Measurements from ENCODE around the gene SLC23A3. TPM values are rescaled to one million over a fixed set of nuclear protein-coding genes. Genes with fewer than 3 reads are reported as not detected.
A peak's percentile ranks its signal among the peaks of the same experiment; 100 is the strongest.

SLC23A3 gene
- total RNA-seq, 1 experiment from 2014 or later = 1.7 TPM

GRCh38 chr2:219172231-219173154, 2.7 kb upstream of the SLC23A3 start:
- CTCF ChIA-PET = no interaction called here
- Histone ChIP-seq H3K4me2 (ENCODE audit: low read length) (no peak overlapping the region), H3K9ac (ENCODE audit: low read length) (no peak overlapping the region), H3K36me3 (ENCODE audit: low read depth, low read length) (peaks cover 11% of the 10 kb centered on the region; the same call in 1 of the 2 replicates), H3K9me3 (ENCODE audit: low read length) (no peaks in the 10 kb centered on the region), H4K20me1 (ENCODE audit: low read length) (no peaks in the 10 kb centered on the region), H2AFZ (ENCODE audit: low read length) (no peak overlapping the region), H3F3A (ENCODE audit: low read length, unreplicated experiment) (peaks cover 4% of the 10 kb centered on the region), H3K4me3 (ENCODE audit: low read length) (no peak overlapping the region), H3K4me1 (ENCODE audit: insufficient read depth, low read length) (peaks cover 12% of the 10 kb centered on the region), H3K27ac (ENCODE audit: low read length) (no peak overlapping the region), H3K79me2 (ENCODE audit: low read length) (peaks cover 24% of the 10 kb centered on the region), H3K9me2 (replicated peaks; ENCODE audit: low read length) (no peaks in the 10 kb centered on the region), H3K27me3 (ENCODE audit: low read length) (no peaks in the 10 kb centered on the region)
- ATAC-seq = no peak
- intact Hi-C loops (cut with micrococcal nuclease) = no loop called here
- BruUV-seq (replicated peaks) = no TSS peak
- no peak for TF ChIP-seq EZH2phosphoT487 (IDR thresholded peaks at IDR 0.05; ENCODE audit: borderline replicate concordance, low read length)
- no peak for TF ChIP-seq CTCF (conservative IDR thresholded peaks at IDR 0.05; ENCODE audit: low read depth, low read length)
- TF ChIP-seq EZH2 (IDR thresholded peaks at IDR 0.05; ENCODE audit: low read length, unreplicated experiment) = no peak
- POLR2A ChIA-PET (ENCODE audit: unreplicated experiment) = no interaction called here
- DNase-seq = no peak

GRCh38 chr2:219171231-219171651, 1.4 kb upstream of the SLC23A3 start:
- ATAC-seq (peak; percentile 61), DNase-seq (peak; percentile 75)
- CTCF ChIA-PET = no interaction called here
- H3K4me2 ChIP-seq (ENCODE audit: low read length) = no peak overlapping the region
- no peak overlapping the region for H3K27ac ChIP-seq (ENCODE audit: low read length)
- peaks cover 7% of the 10 kb centered on the region for H3K4me1 ChIP-seq (ENCODE audit: insufficient read depth, low read length)
- no peaks in the 10 kb centered on the region for H3K9me3 ChIP-seq (ENCODE audit: low read length)
- intact Hi-C loops (cut with micrococcal nuclease) = loop anchor here (1.0 kb wide), 1 partner anchor 11 kb away; the partner anchor contains the start of gene NHEJ1
- H3K9ac ChIP-seq (ENCODE audit: low read length) = no peak overlapping the region
- peaks cover 11% of the 10 kb centered on the region; the same call in 1 of the 2 replicates for H3K36me3 ChIP-seq (ENCODE audit: low read depth, low read length)
- no peak overlapping the region for H3K4me3 ChIP-seq (ENCODE audit: low read length)
- H3K9me2 ChIP-seq (replicated peaks; ENCODE audit: low read length) = no peaks in the 10 kb centered on the region
- H3K79me2 ChIP-seq (ENCODE audit: low read length) = peaks cover 20% of the 10 kb centered on the region
- no peaks in the 10 kb centered on the region for H4K20me1 ChIP-seq (ENCODE audit: low read length)
- no peak overlapping the region for H2AFZ ChIP-seq (ENCODE audit: low read length)
- no peaks in the 10 kb centered on the region for H3F3A ChIP-seq (ENCODE audit: low read length, unreplicated experiment)
- TF ChIP-seq EZH2 (IDR thresholded peaks at IDR 0.05; ENCODE audit: low read length, unreplicated experiment) (no peak), CTCF (conservative IDR thresholded peaks at IDR 0.05; ENCODE audit: low read depth, low read length) (peak; percentile 82)
- BruUV-seq (replicated peaks) = no TSS peak
- no peaks in the 10 kb centered on the region for H3K27me3 ChIP-seq (ENCODE audit: low read length)
- POLR2A ChIA-PET (ENCODE audit: unreplicated experiment) = no interaction called here

- ChIA-PET POLR2A (ENCODE audit: unreplicated experiment) (no interaction called here), CTCF (no interaction called here)
- DNase-seq (no peak), ATAC-seq (no peak)
- Histone ChIP-seq H3K4me3 (ENCODE audit: low read length) (no peak overlapping the region), H3K9me2 (replicated peaks; ENCODE audit: low read length) (no peaks in the 10 kb centered on the region), H3K79me2 (ENCODE audit: low read length) (no peaks in the 10 kb centered on the region), H3K27ac (ENCODE audit: low read length) (no peak overlapping the region), H3K9me3 (ENCODE audit: low read length) (no peaks in the 10 kb centered on the region), H3K4me1 (ENCODE audit: insufficient read depth, low read length) (no peaks in the 10 kb centered on the region), H3K36me3 (ENCODE audit: low read depth, low read length) (peaks cover under 1% of the 10 kb centered on the region; the same call in 1 of the 2 replicates), H3K9ac (ENCODE audit: low read length) (no peak overlapping the region), H3K4me2 (ENCODE audit: low read length) (no peak overlapping the region), H3F3A (ENCODE audit: low read length, unreplicated experiment) (no peaks in the 10 kb centered on the region), H4K20me1 (ENCODE audit: low read length) (no peaks in the 10 kb centered on the region), H2AFZ (ENCODE audit: low read length) (no peak overlapping the region), H3K27me3 (ENCODE audit: low read length) (no peaks in the 10 kb centered on the region)
- intact Hi-C loops (cut with micrococcal nuclease) = loop anchor here (10.0 kb wide), 1 partner anchor 216 kb away; the partner anchor contains the start of gene DNPEP
- no TSS peak for BruUV-seq (replicated peaks)
- no peak for TF ChIP-seq EZH2phosphoT487 (IDR thresholded peaks at IDR 0.05; ENCODE audit: borderline replicate concordance, low read length)
- no peak for TF ChIP-seq EZH2 (IDR thresholded peaks at IDR 0.05; ENCODE audit: low read length, unreplicated experiment)
- TF ChIP-seq CTCF (conservative IDR thresholded peaks at IDR 0.05; ENCODE audit: low read depth, low read length) = no peak
Observed at GRCh38 chr2:219168932-219169331, 897 bp downstream of the SLC23A3 start.
